ENCODE data around the gene CXXC5.

CXXC5 gene

DNA sequence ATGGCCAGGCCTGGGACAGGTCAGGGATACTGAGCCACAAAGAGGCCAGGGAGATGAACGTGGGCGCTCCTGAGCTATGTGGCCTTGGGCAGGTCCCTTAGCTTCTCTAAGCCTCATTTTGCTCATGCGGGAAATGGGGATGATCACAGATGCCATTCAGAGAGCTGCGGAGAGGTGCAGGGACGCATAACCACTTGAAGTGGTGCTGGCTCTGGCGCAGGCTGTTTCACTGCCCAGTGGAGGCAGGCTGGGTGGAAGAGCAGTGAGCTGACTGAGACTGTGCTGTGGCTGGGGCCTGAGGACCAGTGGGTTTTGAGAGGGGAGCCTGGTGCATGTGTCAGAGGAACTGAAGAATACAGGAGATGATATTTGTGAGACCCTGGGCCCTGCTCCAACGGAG is 18.4 kb downstream of the CXXC5 start:
- no peak for DNase-seq (ENCODE audit: low read depth)

DNA sequence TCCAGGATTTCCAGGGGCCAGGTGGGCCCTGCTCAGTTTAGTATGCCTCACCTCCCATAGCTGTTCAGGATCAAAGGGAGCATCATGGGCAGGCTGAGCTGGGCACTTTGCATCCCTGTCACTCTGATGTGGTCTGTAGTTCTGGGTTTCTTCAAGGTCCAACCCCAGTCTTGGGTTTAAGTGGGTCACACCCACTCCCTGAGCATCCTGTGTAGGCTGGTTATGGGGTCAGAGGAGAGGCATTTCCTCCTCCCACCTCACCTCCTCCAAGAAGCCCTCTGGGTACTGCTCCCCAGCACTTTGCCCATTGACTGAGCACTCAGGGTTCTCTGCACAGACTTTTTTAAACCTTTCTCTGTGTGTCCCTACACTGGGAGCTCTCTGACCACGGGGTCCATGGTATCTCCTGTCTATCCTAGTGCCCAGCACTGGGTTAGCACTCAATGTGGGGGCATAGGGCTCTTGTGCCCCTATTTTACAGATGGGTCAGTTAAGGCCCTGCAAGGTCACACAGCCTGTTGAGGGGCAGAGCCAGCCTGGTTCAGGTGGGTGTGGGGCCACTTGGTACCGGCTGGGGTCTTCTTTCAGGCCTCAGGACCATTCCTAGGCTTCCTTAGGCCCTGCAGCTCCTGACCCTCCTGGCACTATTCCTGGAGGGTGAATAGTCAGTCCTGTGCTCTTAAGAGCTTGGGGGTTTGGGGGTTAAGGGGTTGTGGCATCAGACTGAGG is 19.0 kb downstream of the CXXC5 start:
- DNase-seq (ENCODE audit: low read depth) = no peak

DNA sequence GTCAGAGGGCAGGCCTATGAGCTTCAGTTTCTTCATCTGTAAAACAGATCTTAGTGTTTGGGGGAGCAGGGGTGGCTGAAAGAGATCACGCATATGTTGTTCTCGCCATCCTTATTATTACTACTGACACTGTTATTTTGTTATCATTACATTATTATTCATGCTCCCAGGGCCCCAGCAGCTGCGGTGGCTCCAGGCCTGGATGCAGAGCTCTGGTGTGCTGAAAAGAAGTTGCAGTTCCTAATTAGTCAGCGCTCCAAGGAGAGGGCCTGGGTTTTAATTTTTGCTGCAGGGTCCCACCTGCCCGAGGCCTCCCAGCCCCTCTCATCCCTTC is 19.5 kb downstream of the CXXC5 start:
- no peak for DNase-seq (ENCODE audit: low read depth)

DNA sequence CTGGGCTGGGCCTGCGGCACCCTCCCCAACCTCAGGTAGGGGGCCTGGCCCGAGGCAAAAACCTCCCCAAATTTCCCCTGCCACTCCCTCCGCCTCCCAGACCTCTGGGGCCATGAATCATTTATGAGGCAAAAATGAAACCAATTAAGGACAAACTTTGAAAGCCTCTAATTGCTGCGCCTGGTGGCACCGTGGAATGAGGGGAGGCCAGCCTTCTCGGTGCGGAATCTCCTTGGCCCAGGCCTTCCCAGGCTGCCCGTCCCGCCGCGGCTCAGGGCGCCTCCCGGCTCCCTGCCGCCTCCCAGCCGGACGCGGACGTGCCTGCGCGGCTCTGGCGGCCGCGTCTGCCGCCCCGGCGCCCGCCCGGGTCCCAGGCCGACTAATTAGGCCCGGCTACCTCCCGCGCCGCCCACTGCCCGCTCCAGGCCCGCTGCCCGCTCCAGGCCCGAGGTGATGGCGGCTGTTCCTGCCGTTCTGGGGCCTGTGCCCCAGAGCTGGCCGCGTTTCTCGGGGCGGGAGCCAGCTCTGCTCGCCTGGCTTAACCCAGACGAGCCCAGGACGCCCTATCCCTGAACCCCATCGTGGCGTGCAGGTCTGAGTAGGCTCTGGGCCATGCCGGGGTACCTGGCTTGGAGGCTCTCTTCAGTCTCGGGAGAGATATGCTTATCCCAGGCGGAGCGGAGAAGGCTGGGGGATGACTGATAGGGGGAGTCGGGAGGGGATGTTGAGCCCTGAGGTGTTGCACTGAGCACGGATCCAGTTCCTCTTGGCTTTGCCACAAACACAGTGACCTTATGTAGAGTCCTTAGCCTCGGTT is 20.1 kb downstream of the CXXC5 start:
- no peak for DNase-seq (ENCODE audit: low read depth)

DNA sequence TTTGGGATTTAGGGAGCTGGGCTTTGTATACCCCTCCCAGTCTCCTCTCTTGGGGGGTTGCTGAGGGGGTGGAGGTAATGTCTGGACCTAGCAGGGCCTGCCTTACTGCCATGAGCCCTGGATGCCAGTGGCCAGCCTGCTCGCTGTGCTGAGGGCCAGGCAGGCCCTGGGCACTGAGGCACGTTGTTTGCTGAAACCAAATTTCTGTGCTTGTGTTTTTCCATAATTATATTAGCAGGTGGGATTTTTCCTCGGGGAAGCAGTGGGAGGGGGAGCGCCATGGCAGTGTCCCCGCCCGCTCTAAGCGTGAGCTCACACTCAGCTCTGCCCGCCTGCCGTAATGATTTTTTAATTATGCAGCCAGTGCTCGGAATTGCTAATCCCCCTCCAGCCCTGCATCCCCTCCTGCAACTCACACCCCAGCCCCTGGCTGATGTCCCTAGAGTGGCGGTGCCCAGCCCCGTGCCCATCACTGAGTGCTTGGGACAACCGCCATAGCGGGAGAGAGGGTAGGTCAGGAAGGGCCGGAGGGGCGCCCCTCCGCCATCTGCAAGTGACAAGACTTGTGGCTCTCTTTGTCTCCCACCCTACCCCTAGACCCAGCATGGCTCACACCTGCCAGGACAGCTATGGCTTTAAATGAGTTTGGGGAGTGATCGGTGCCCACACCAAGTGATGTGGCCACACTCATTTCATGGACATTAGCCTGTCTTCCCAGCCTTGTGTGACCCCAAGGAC is 20.9 kb downstream of the CXXC5 start:
- no peak for DNase-seq (ENCODE audit: low read depth)

DNA sequence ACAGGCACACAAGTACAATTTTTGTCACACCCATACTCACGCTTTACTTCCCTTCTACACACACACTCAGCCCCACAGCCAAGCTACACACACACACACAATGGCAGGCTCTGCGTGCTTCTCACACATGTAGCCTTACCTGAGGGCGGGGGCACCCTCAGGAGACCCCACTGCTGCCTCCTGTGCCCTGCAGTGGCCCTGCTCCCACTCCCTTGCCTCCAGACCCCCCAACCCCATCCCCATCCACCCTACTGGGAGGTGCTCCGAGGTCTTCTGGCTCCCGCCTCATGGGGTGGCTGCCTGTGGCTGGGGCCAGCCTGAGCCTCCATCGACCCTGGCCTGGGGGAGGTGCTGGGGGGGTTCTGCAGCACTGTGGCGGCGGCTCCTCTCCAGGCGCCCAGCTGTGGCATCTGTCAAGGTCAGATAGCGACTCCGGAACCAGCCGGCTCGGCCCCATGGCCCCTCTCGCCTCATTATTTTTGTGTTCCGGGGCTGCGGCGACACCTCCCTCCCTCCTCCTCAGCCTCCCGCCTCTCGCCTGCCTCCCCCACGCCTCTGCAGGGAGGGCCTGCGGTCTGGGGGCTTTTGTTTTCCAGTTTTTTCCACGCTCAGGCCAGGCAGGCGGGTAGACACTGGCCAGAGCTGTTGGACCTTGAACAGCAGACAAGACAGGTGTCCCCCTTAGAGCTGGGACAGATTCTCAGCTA is 21.7 kb downstream of the CXXC5 start:
- no peak for DNase-seq (ENCODE audit: low read depth)

DNA sequence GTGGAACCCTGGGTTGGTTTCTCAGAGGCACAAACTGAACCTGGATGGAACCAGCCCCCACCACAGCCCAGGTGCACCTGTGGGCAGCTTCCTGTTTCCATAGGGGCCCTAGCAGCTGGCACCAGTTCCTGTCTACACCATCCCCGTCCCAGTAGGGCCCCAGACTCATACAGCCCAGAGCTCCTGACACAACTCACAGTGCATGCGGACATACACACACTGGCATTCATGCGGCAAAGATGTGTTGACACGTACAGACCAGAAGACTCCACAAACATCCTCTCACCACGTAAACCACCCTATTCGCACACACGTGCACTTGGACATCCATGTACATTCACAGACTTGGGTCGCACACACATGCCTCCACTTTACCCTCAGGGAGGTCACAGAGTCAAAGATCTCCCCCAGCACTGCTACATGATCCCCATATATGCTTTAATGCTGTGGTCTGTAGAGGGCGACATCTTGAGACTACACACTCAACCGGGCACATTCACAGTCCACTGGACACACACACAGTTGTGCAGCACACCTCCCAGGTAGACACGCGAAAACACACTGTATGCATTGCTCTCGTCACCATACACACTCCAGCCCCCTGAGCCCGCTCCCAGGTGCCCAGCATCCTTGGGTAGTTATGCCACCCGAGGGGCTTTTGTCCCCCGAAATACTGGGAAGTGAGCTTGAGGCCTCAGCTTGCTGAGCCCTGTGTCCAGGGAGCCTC is 22.4 kb downstream of the CXXC5 start:
- DNase-seq (ENCODE audit: low read depth) = no peak

DNA sequence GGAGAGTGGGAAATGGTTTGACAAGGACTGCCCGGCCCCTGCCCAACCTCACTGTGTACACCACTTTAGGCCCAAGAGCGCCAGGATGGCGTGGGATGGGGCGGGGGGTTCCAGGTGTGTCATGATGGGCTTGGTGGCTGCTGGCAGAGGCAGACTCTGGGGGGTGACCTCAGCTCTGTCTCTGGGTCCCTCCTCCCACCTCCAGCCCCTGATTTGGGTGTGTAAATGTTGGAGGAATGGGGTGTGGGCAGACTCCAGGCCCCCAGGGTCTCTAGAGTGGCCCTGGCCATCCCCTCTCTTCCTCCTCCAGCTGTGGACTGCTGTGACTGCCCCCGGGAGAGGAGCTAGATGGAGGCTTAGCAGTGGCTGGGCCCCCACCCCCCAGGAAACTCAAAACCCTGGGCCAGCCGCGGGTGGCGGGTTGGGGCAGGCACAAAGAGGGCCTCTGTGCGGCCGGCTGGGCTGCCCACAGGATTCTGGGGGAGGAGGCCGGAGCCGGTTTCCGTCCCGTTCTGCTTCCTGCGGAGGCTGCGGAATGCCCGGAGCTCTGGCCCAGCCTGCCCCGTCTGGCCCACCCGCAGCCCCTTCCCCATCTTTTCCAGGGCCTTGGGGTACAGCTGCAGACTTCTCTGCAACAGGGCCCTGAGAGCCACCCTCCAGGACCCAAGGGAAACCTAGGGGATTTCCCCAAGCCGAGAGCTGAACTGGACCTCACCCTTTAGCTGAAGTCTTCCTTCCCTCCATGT is 23.1 kb downstream of the CXXC5 start:
- no peak for DNase-seq (ENCODE audit: low read depth)

DNA sequence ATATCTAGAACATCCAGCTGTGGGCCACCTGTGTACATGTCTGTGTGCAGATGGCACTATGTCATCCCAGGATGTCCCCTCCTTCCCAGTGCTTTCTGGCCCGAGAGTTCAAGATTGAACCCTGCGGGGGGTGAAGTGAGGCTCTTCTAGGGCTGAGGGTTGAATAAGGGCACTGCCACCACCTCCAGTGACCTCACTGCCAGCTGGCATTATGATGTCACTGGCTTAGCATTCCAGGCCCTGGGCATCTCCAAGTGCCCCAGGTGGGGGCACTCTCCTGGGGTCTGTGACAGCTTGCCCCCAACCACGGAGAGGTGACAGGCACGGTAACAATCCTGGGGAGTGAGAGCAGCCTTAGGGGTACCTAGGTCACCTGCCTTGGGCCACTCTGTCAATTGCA is 27.1 kb downstream of the CXXC5 start:
- DNase-seq (ENCODE audit: low read depth) = no peak

DNA sequence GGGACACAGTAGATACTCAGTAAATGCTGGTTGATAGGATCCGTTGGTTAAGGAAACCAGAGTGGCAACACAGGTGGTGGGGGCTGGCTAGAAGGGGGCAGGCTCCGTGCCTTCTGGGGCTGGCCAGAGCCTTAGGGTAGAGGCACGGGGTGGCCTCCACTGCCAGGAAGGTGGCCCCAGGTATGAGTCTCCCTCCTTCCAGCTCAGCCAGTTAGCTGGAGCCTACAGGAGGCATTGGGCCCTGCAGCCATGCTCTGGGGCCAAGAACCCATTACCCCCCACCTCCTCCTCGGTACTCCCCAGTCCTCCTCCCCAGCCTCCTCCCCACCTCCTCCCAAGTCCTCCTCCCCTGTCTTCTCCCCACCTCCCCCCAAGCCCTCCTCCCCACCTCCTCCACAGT is 27.7 kb downstream of the CXXC5 start:
- no peak for DNase-seq (ENCODE audit: low read depth)

DNA sequence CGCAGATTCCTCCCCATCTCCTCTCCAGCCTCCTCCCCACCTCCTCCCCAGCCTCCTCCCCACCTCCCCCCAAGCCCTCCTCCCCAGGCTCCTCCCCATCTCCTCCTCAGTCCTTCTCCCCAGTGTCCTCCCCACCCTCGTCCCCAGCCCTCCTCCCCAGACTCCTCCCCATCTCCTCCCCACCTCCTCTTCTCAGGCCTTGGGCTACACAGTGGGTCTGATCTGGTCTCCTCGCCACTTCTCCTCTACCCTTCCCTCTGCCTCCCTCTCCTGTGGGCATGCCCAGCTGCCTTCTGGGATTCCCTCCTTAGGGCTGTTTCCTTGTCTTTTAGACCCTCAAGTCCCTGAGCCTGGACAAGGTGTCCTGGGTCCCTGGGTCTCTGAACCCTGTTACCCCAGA is 28.3 kb downstream of the CXXC5 start:
- DNase-seq (ENCODE audit: low read depth) = no peak

DNA sequence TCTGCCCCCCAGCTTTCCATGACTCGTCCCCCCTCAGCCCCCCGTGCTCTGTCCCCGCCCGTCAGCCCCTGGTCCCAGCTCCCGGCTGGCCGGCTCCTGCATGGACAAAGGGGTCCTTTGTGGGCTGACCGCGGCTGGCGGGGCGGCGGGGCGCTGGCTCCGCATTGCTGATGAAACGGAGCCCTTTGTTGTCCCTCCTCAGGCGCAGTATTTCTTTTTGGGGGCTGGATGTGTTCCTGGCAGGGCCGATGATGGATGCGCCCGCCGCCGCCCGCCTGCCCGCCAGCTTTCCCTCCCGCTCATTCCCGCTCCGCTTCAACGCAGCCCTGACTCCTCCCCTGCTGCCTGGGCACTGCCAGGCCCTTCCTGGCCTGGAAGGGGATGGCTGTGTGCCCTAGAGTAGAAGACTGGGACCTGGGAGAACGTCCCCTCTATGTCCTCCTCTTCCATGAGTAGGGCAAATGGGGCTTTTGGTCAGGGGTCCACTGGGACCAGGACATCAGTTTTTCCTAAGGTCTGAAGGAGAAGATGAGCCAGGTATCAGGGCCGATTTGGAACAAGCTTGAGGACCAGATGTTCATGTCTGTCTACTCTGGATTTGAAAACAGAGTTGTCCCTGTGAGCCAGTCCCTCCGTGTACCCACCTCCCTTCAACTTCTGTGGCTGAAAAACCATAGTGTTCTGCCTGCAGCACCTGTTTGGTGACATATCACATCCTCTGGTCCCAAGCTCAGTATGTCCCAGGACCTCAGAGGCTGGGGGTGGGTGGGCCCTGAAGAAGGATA is 29.0 kb downstream of the CXXC5 start:
- no peak for DNase-seq (ENCODE audit: low read depth)

DNA sequence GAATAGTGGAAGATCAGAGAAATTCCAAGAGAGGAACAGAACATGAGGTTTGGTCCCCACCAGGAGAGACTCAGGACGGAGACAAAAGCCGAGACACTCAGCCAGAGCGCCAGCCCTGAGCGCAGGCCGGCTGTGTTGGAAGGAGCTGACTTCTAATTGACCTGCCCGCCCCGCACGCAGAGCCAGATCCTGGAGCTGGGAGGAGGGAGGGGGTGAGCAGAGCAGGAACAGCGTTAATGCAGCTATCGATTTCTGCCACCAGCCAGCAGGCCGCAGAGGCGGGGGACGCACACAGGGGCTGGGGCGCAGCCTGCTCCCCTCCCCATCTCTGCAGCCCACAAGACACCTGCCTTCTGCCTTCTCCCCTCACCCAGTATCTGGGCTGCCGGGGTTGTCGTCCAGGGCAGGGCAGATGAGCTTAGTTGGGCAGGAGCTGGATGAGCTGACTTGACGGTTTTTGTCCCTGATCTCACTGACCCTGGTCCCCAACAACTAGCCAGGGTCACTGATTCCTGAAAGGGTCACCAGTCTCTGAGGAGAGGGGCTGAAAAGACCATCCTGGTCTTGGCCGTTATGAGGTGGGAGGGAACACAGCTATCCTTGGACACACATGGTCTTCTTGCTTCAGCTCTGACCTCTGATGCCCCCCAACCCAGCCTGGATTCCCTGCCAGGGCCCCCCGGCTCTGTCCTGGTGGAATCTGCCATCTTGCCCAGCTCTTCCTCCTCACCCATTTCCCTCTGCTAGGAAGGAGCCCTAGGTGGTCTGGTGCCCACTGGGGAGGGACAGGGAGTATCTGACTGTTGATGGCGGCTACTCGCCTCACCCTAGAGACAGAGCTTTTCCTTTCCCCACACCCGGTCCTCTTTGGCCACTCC is 29.8 kb downstream of the CXXC5 start:
- no peak for DNase-seq (ENCODE audit: low read depth)

DNA sequence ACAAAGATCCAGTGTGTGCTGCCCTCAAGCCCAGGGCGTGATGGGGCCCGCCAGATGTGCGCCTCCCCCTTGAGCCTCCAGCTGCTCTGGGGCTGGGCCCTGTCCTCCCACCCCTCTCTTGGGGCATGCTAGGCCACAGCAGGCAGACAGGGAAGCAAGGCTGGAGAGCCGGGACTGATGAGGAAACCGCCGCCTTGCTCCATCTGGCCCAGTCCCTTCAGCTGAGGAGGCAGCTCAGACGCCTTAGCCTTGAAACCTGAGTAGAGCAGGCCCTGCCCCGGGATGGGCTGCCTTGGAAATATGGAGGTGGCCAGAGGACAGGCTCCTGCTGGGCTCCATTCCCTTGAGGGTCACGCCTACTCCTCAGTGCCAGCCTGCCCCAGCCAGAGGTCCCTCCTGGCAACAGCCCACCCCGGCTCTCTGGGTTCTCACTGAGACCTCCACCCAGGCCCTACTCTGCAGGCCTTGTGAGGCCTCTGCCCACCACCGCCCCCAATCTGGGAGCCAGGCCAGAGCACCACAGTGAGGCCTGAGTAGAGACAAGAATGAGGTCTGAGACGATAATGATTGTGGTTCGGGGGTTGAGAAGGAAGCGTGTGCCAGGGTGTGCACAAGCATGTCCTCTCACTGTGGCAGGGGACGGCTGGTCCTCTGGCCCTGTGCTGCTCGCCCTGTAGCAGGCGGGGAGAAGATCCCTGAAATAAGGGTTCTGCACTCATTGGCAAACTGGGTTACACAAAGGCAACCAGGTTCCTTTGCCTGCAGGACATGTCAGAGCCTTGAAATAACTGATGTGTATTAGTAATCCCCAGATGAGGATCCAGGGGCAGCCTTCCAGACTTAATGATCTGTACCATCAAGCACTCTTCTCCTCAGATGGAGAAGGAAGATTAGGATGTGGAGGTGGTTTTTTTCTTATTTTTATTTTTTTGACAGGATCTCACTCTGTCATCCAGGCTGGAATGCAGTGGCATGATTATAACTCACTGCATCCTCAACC is 30.9 kb downstream of the CXXC5 start:
- no peak for DNase-seq (ENCODE audit: low read depth)

DNA sequence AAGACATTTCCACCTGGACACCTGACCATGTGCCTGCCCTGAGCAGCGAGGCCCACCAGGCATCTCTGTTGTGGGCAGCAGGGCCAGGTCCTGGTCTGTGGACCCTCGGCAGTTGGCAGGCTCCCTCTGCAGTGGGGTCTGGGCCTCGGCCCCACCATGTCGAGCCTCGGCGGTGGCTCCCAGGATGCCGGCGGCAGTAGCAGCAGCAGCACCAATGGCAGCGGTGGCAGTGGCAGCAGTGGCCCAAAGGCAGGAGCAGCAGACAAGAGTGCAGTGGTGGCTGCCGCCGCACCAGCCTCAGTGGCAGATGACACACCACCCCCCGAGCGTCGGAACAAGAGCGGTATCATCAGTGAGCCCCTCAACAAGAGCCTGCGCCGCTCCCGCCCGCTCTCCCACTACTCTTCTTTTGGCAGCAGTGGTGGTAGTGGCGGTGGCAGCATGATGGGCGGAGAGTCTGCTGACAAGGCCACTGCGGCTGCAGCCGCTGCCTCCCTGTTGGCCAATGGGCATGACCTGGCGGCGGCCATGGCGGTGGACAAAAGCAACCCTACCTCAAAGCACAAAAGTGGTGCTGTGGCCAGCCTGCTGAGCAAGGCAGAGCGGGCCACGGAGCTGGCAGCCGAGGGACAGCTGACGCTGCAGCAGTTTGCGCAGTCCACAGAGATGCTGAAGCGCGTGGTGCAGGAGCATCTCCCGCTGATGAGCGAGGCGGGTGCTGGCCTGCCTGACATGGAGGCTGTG is 32.4 kb downstream of the CXXC5 start:
- no peak for DNase-seq (ENCODE audit: low read depth)

DNA sequence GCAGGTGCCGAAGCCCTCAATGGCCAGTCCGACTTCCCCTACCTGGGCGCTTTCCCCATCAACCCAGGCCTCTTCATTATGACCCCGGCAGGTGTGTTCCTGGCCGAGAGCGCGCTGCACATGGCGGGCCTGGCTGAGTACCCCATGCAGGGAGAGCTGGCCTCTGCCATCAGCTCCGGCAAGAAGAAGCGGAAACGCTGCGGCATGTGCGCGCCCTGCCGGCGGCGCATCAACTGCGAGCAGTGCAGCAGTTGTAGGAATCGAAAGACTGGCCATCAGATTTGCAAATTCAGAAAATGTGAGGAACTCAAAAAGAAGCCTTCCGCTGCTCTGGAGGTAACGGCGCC is 32.9 kb downstream of the CXXC5 start:
- DNase-seq (ENCODE audit: low read depth) = no peak

DNA sequence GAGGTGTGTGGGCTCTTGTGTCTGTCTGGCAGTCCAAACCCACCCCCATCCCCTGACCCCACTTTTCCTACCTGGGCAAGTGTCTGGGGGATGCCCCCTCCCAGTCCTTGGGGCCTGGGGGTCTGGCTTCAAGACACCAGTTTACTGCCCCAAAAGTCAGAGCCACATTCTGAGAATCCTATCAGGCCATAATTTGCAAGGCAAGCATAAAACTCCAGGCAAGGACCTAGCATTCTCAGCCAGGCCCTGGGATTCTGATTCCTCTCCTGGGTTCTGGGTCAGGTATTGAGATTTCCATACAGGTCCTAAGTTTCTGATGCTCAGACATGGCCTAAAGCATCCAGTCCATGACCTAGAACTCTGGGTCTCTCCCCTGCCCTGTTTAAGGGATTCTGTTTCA is 33.3 kb downstream of the CXXC5 start:
- DNase-seq (ENCODE audit: low read depth) = no peak
